H1 (cell line): ENCODE results near the gene PIMREG. TPM values are rescaled to one million over a fixed set of nuclear protein-coding genes. Genes with fewer than 3 reads are reported as not detected.

Source experiments
- CTCF ChIA-PET: fragments of 300-600 bp; sonication (Branson Sonifier 250); formaldehyde crosslinking; loops from one replicate; lab custom pipeline; 2021; ENCODE audit not compliant: partially characterized antibody; lab: Charles Lee
- POLR2A ChIA-PET: fragments of 300-600 bp; sonication (Branson Sonifier 250); formaldehyde crosslinking; loops from one replicate; lab custom pipeline; 2021; ENCODE audit warnings: inconsistent platforms; ENCODE audit not compliant: partially characterized antibody; lab: Charles Lee
- DNase-seq, 2 experiments: peaks; one replicate each; pipeline versions ENCODE4 v3.0.0 to v3.0.0-alpha.2; 2010 to 2022; ENCODE audit warnings: low spot score in 2 of 2, low read depth in 1 of 2, mixed read lengths in 1 of 2
- FAIRE-seq: peaks from 2 replicates; lab custom pipeline; 2011; peaks lifted over from hg19 to GRCh38; lab: Jason Lieb, UNC
- H2AFZ ChIP-seq: 2 replicates; pipeline ENCODE4 v1.8.1; 2012; ENCODE audit warnings: low read length, inconsistent platforms
- H2AK5ac ChIP-seq: 2 replicates; pipeline ENCODE4 v1.6.1; 2013; ENCODE audit warnings: low read depth, low read length
- H2BK120ac ChIP-seq: replicated peaks from 2 replicates; pipeline ENCODE3; 2013; ENCODE audit warnings: low read depth, low read length, inconsistent platforms
- H2BK12ac ChIP-seq: 2 replicates; pipeline ENCODE4 v1.6.1; 2013; ENCODE audit warnings: low read depth, low read length
- H2BK15ac ChIP-seq: 2 replicates; pipeline ENCODE4 v1.6.1; 2013; ENCODE audit warnings: low read length
- H2BK20ac ChIP-seq: 2 replicates; pipeline ENCODE4 v1.6.1; 2013; ENCODE audit warnings: low read length
- H2BK5ac ChIP-seq: 2 replicates; pipeline ENCODE4 v1.6.1; 2013; ENCODE audit warnings: low read depth, low read length
- H3K14ac ChIP-seq: 2 replicates; pipeline ENCODE4 v1.6.1; 2013; ENCODE audit warnings: inconsistent platforms; ENCODE audit not compliant: insufficient read length
- H3K18ac ChIP-seq: 2 replicates; pipeline ENCODE4 v1.6.1; 2013; ENCODE audit warnings: low read length; ENCODE audit errors: extremely low read depth
- H3K23ac ChIP-seq: 2 replicates; pipeline ENCODE4 v1.6.1; 2013; ENCODE audit warnings: inconsistent platforms; ENCODE audit not compliant: insufficient read length
- H3K23me2 ChIP-seq: 2 replicates; pipeline ENCODE4 v1.6.1; 2013; ENCODE audit warnings: low read depth, low read length
- H3K27ac ChIP-seq: 2 replicates; pipeline ENCODE4 v1.6.1; 2011; ENCODE audit warnings: low read depth, low read length, inconsistent platforms
- H3K27me3 ChIP-seq, 4 experiments: replicated peaks in 1 of 4; 1 replicate in 1 of 4; 2 replicates in 3 of 4; pipeline versions ENCODE4 v1.6.1 to v1.8.1; 2011 to 2013; ENCODE audit warnings: low read length in 3 of 4, mild to moderate bottlenecking in 3 of 4, inconsistent platforms in 2 of 4, mixed read lengths in 2 of 4, moderate library complexity in 1 of 4; ENCODE audit not compliant: control insufficient read depth in 3 of 4, insufficient read depth in 3 of 4; ENCODE audit errors: extremely low read depth in 1 of 4
- H3K36me3 ChIP-seq, 4 experiments: 2 replicates each; pipeline versions ENCODE4 v1.6.1 to v1.8.1; 2011 to 2013; ENCODE audit warnings: mild to moderate bottlenecking in 4 of 4, low read length in 3 of 4, moderate library complexity in 2 of 4, control low read depth in 1 of 4, inconsistent platforms in 1 of 4; ENCODE audit not compliant: insufficient read depth in 4 of 4, control insufficient read depth in 2 of 4
- H3K4ac ChIP-seq: replicated peaks from 2 replicates; pipeline ENCODE3; 2013; ENCODE audit warnings: low read length, low read depth, mixed read lengths, inconsistent platforms; ENCODE audit not compliant: insufficient read length
- H3K4me1 ChIP-seq, 4 experiments: replicated peaks in 1 of 4; 1 replicate in 1 of 4; 2 replicates in 3 of 4; pipeline versions ENCODE4 v1.6.1 to v1.8.1; 2011 to 2013; ENCODE audit warnings: low read length in 3 of 4, inconsistent platforms in 2 of 4, mixed read lengths in 1 of 4; ENCODE audit not compliant: insufficient read depth in 4 of 4, control insufficient read depth in 3 of 4
- H3K4me2 ChIP-seq, 2 experiments: 2 replicates each; pipeline versions ENCODE4 v1.6.1 to v1.8.1; 2011 to 2013; ENCODE audit warnings: low read depth in 2 of 2, low read length in 2 of 2, control low read depth in 1 of 2, inconsistent platforms in 1 of 2, mild to moderate bottlenecking in 1 of 2; ENCODE audit not compliant: insufficient read depth in 1 of 2
- H3K4me3 ChIP-seq, 4 experiments: fragments of 200-600, 300-600 bp in 1 of 4; sonication (generic), shearing (Covaris generic), sonication (Bioruptor Twin) in 1 of 4; 2 replicates each; pipeline versions ENCODE4 v1.5.1 to v1.8.1; 2011 to 2016; ENCODE audit warnings: low read length in 4 of 4, low read depth in 3 of 4, control low read depth in 2 of 4, inconsistent platforms in 2 of 4, mild to moderate bottlenecking in 2 of 4, mixed read lengths in 1 of 4, moderate library complexity in 1 of 4; ENCODE audit not compliant: insufficient read depth in 2 of 4; ENCODE audit errors: extremely low read depth in 1 of 4
- H3K56ac ChIP-seq: replicated peaks from 2 replicates; pipeline ENCODE3; 2013; ENCODE audit warnings: low read depth, mild to moderate bottlenecking, mixed read lengths, low read length, inconsistent platforms; ENCODE audit not compliant: insufficient read length
- H3K79me1 ChIP-seq: 2 replicates; pipeline ENCODE4 v1.6.1; 2013; ENCODE audit warnings: low read depth, low read length, control low read depth
- H3K79me2 ChIP-seq, 2 experiments: 2 replicates each; pipeline versions ENCODE4 v1.6.1 to v1.8.1; 2012 to 2013; ENCODE audit warnings: low read length in 2 of 2, mild to moderate bottlenecking in 2 of 2, inconsistent platforms in 1 of 2; ENCODE audit not compliant: insufficient read depth in 2 of 2, control insufficient read depth in 1 of 2
- H3K9ac ChIP-seq, 4 experiments: replicated peaks in 1 of 4; 1 replicate in 1 of 4; 2 replicates in 3 of 4; pipeline versions ENCODE4 v1.6.1 to v1.8.1; 2011 to 2013; ENCODE audit warnings: low read depth in 3 of 4, low read length in 3 of 4, control low read depth in 2 of 4, mild to moderate bottlenecking in 2 of 4, moderate library complexity in 2 of 4, inconsistent platforms in 1 of 4; ENCODE audit errors: extremely low read depth in 1 of 4
- H3K9me3 ChIP-seq, 2 experiments: 2 replicates each; pipeline versions ENCODE4 v1.6.1 to v1.8.1; 2012 to 2013; ENCODE audit warnings: mild to moderate bottlenecking in 2 of 2, moderate library complexity in 2 of 2, control low read depth in 1 of 2, inconsistent platforms in 1 of 2, low read depth in 1 of 2, low read length in 1 of 2, mixed read lengths in 1 of 2; ENCODE audit not compliant: insufficient read depth in 2 of 2
- H4K20me1 ChIP-seq, 2 experiments: replicated peaks in 1 of 2; 2 replicates each; pipeline versions ENCODE3 to v1.8.1; 2011 to 2013; ENCODE audit warnings: inconsistent platforms in 2 of 2, low read length in 2 of 2, mild to moderate bottlenecking in 1 of 2; ENCODE audit not compliant: insufficient read depth in 2 of 2, control insufficient read depth in 1 of 2
- H4K5ac ChIP-seq: 2 replicates; pipeline ENCODE4 v1.6.1; 2013; ENCODE audit warnings: low read length, low read depth, mixed read lengths, inconsistent platforms; ENCODE audit not compliant: insufficient read length
- H4K8ac ChIP-seq: 2 replicates; pipeline ENCODE4 v1.8.0; 2013; ENCODE audit warnings: mild to moderate bottlenecking, moderate library complexity, low read length, inconsistent platforms; ENCODE audit not compliant: insufficient read depth; ENCODE audit errors: extremely low read depth
- H4K91ac ChIP-seq: replicated peaks from 2 replicates; pipeline ENCODE3; 2013; ENCODE audit warnings: low read length, mixed read lengths, inconsistent platforms; ENCODE audit not compliant: insufficient read length
- ATF2 ChIP-seq: IDR thresholded peaks from 2 replicates; pipeline ENCODE4 v1.6.1; 2012; ENCODE audit warnings: low read length, inconsistent platforms
- CREB1 ChIP-seq: IDR thresholded peaks from 2 replicates; pipeline ENCODE4 v1.6.1; 2012; ENCODE audit warnings: inconsistent platforms
- EGR1 ChIP-seq: IDR thresholded peaks from 2 replicates; pipeline ENCODE4 v1.6.1; 2011; ENCODE audit warnings: low read depth, low read length, borderline replicate concordance
- POLR2AphosphoS5 ChIP-seq: IDR thresholded peaks from 2 replicates; pipeline ENCODE4 v1.6.1; 2011; ENCODE audit warnings: low read depth, low read length
- SP2 ChIP-seq: IDR thresholded peaks from 2 replicates; pipeline ENCODE4 v1.6.1; 2012; ENCODE audit warnings: mild to moderate bottlenecking, low read length, inconsistent platforms
- SRF ChIP-seq: IDR thresholded peaks from 2 replicates; pipeline ENCODE4 v1.6.1; 2011; ENCODE audit warnings: mild to moderate bottlenecking, low read depth, low read length, moderate library complexity
- WGBS, 2 experiments: shearing (Covaris generic) in 1 of 2; methylation state at CpG; one replicate each; pipeline versions ENCODE4 v1.1.6 to v1.1.7; 2013 to 2015; ENCODE audit warnings: low lambda C conversion rate in 2 of 2, mixed read lengths in 2 of 2, inconsistent platforms in 1 of 2, low coverage in 1 of 2, missing lambda C conversion rate in 1 of 2; ENCODE audit not compliant: insufficient replicate concordance in 2 of 2, insufficient coverage in 1 of 2, insufficient read length in 1 of 2; ENCODE audit errors: extremely low coverage in 1 of 2, missing lambda C conversion rate in 1 of 2; 5-methylcytosine and 5-hydroxymethylcytosine counted together
- polyA plus RNA-seq, 7 experiments: library from polyadenylated mRNA; depleted of rRNA in 3 of 7; stranded (reverse) in 5 of 7; unstranded in 2 of 7; fragments of >200 nt in 5 of 7; fragments of 200-250 nt in 2 of 7; gene quantifications; 1 replicate in 5 of 7; 2 replicates in 1 of 7; 4 replicates in 1 of 7; pipeline versions ENCODE4 v1.2.1 to v1.2.3, GENCODE V29; 2011 to 2013; ENCODE audit warnings: missing spikeins in 2 of 7, mixed read lengths in 2 of 7
- total RNA-seq: library from RNA; stranded (reverse); fragmentation: NEBNext Ultra II Directional; extraction: Animal tissue kit (Norgen Biotek cat#: 25700); gene quantifications from 2 replicates; pipeline ENCODE4 v1.2.1, GENCODE V29; 2021

The PIMREG gene
- total and polyA plus RNA-seq, 2 of the 8 experiments (the other 6 are each of a cell fraction or from before 2014, with no cell fraction given) = 133 to 148 TPM

GRCh38 chr17:6463616-6464445 lies 19.6 kb downstream of the PIMREG start:
- H3K4me1 ChIP-seq = peaks cover 4 to 20% (median 15%) of the 10 kb centered on the region in 4 experiments
- H2BK15ac ChIP-seq = peak overlapping the region; percentile 61; the same call in 1 of the 2 replicates
- no peak overlapping the region for H3K4ac ChIP-seq
- no peak for FAIRE-seq
- H2AK5ac ChIP-seq = no peak overlapping the region
- peak overlapping the region; percentile 70 for H4K91ac ChIP-seq
- H4K5ac ChIP-seq = no peak overlapping the region
- H3K23ac ChIP-seq = no peak overlapping the region
- no peak overlapping the region for H3K9ac ChIP-seq
- POLR2A ChIA-PET = interaction anchor here (0.7 to 7.4 kb wide), 5 partner anchors 9 to 96 kb away, joined by 3 to 34 read pairs (median 4); partner anchors contain the start of gene PIMREG
- no peak overlapping the region for H3K4me3 ChIP-seq
- 0 out of 2 replicates have a peak overlapping the region, but pooled peaks have one; percentile 50 for H2BK12ac ChIP-seq
- H3K23me2 ChIP-seq = no peaks in the 10 kb centered on the region
- CTCF ChIA-PET = interaction anchor here (0.6 to 8.3 kb wide), 5 partner anchors 10 to 1581 kb away, joined by 3 to 68 read pairs (median 3); no protein-coding TSS in a partner anchor
- H4K8ac ChIP-seq = no peak overlapping the region
- no peak overlapping the region for H3K4me2 ChIP-seq
- H3K9me3 ChIP-seq = no peaks in the 10 kb centered on the region
- no peaks in the 10 kb centered on the region for H3K79me1 ChIP-seq
- no peak overlapping the region for H3K56ac ChIP-seq
- H4K20me1 ChIP-seq = no peaks in the 10 kb centered on the region
- H3K27me3 ChIP-seq = no peaks in the 10 kb centered on the region; a peak in 1 of 7 replicates
- no peaks in the 10 kb centered on the region for H3K79me2 ChIP-seq
- H2AFZ ChIP-seq = no peak overlapping the region
- H2BK5ac ChIP-seq = no peak overlapping the region
- no peak overlapping the region for H2BK20ac ChIP-seq
- H3K36me3 ChIP-seq = no peaks in the 10 kb centered on the region
- no peak for DNase-seq
- H3K27ac ChIP-seq = no peak overlapping the region
- WGBS, 2 experiments = 86% methylated on average over 23 of the region's 24 CpGs; no CpG with 5 or more reads in 1 of the 2 experiments
- no peak overlapping the region for H3K14ac ChIP-seq
- H3K18ac ChIP-seq = no peak overlapping the region
- no peak overlapping the region for H2BK120ac ChIP-seq
- TF ChIP-seq SRF (no peak), ATF2 (no peak), CREB1 (no peak), SP2 (no peak), POLR2AphosphoS5 (no peak), EGR1 (no peak)
